ENCODE measurements around the gene NAA40.

Gene NAA40

DNA sequence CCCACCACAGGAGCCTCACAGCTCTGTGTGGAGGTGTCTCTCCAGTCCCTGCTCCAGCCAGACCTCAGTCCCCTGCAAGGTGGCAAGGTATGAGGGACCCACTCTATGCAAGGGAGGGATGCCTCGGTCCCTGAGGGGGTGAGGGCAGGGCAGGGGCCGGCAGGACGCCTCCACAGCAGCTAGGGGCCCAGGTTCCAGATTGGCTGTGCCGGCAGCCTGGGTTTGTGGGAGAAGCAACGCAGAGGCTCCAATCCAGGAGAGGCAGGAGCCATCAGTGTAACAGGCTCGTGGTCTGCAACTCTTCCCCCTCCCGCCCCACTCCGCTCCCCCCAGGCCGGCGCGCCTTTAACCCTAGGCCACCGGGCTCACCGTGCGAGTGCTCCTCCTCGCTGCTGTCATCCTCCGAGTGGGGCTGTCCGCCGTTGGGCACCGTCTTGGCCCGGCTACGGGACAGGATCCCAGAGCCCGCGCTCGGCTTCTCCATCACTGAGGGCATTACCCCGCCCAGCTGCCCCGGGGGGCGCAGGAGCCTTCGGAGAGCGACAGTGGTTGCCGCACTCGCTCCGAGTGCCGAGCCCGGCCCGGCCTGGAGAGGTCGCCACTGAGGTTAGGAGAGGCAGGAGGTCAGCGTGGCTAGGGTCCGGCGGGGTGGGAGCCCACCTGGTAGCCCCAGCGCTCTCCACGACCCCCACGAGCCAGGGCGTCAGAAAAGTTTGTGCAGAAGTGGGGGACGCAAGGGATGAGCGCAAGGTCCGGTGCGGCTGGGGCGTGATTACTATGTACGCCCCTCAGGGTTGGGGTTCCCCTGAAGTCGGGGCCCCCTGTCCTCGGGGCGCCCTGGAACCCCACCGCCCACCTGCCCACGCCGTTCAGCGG is 22.6 kb upstream of the NAA40 start:
- H3K4me3 ChIP-seq (replicated peaks; ENCODE audit: insufficient read depth, low read length) = peak overlapping the region; percentile 42
- peak in 1 of 2 experiments; percentile 32 for DNase-seq (ENCODE audit: low read depth in 1 of 2, low spot score in 1 of 2)
- H3K27me3 ChIP-seq (ENCODE audit: insufficient read depth, poor library complexity, severe bottlenecking) = peaks cover 21% of the 10 kb centered on the region
- TF ChIP-seq, protein P1, sequence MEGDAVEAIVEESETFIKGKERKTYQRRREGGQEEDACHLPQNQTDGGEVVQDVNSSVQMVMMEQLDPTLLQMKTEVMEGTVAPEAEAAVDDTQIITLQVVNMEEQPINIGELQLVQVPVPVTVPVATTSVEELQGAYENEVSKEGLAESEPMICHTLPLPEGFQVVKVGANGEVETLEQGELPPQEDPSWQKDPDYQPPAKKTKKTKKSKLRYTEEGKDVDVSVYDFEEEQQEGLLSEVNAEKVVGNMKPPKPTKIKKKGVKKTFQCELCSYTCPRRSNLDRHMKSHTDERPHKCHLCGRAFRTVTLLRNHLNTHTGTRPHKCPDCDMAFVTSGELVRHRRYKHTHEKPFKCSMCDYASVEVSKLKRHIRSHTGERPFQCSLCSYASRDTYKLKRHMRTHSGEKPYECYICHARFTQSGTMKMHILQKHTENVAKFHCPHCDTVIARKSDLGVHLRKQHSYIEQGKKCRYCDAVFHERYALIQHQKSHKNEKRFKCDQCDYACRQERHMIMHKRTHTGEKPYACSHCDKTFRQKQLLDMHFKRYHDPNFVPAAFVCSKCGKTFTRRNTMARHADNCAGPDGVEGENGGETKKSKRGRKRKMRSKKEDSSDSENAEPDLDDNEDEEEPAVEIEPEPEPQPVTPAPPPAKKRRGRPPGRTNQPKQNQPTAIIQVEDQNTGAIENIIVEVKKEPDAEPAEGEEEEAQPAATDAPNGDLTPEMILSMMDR (IDR thresholded peaks at IDR 0.05; ENCODE audit: insufficient read depth, low read length) = peak; percentile 35
- TF ChIP-seq, protein P2, sequence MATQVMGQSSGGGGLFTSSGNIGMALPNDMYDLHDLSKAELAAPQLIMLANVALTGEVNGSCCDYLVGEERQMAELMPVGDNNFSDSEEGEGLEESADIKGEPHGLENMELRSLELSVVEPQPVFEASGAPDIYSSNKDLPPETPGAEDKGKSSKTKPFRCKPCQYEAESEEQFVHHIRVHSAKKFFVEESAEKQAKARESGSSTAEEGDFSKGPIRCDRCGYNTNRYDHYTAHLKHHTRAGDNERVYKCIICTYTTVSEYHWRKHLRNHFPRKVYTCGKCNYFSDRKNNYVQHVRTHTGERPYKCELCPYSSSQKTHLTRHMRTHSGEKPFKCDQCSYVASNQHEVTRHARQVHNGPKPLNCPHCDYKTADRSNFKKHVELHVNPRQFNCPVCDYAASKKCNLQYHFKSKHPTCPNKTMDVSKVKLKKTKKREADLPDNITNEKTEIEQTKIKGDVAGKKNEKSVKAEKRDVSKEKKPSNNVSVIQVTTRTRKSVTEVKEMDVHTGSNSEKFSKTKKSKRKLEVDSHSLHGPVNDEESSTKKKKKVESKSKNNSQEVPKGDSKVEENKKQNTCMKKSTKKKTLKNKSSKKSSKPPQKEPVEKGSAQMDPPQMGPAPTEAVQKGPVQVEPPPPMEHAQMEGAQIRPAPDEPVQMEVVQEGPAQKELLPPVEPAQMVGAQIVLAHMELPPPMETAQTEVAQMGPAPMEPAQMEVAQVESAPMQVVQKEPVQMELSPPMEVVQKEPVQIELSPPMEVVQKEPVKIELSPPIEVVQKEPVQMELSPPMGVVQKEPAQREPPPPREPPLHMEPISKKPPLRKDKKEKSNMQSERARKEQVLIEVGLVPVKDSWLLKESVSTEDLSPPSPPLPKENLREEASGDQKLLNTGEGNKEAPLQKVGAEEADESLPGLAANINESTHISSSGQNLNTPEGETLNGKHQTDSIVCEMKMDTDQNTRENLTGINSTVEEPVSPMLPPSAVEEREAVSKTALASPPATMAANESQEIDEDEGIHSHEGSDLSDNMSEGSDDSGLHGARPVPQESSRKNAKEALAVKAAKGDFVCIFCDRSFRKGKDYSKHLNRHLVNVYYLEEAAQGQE (IDR thresholded peaks at IDR 0.05; ENCODE audit: insufficient replicate concordance, low read depth) = no peak
- no peak overlapping the region for H3K27ac ChIP-seq (replicated peaks)

DNA sequence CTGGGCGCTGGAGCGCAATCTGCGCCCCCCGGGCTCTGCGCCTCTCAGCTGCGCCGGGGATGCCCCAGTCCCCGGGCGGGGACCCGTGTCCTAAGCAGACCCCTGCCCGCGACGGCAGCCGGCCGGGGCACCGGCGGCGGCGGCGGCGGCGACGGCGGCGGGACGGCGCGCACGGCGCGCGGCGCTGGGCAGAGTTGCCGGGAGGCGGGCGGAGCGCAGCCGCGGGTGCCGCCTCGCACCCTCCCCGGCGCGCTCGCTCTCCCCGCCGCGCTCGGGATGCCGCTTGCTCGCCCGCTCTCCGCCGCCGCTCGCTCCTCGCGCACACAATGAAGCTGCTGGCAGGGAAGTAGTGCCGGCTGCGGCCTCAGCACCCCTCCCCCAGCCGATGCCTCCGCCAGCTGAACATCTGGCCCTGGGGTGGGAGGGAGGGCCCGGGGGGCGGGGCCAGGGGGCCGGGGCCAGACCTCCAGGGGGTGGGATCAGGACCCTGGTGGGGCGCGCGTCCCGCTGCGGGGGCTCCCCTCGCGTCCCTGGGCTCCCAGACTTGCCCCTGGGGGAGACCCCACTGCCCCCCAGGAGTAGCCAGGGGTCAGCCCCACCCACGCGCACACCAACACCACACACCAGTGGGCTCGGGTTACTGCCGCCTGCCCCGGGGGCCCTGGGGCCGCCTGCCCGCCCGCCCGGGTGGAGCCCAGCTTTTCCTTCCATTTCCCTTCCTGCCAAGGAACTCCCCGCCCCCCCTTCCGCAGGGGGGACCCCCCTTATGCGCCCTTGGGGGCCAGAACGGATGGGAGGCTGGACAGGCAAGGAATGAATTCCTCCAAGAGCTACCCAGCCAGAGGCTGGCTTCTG is 21.7 kb upstream of the NAA40 start, which contains the start of gene RCOR2:
RCOR2 (minus strand) TSS at position 328 of the 855 bp plus-strand sequence. CDS start 708 bp downstream, outside the sequence.
- DNase-seq (ENCODE audit: low read depth in 1 of 2, low spot score in 1 of 2) = peak; percentile 67 to 76
- TF ChIP-seq, protein P2 (IDR thresholded peaks at IDR 0.05; ENCODE audit: insufficient replicate concordance, low read depth) = no peak
- no peak for TF ChIP-seq GABPA (IDR thresholded peaks at IDR 0.05; ENCODE audit: low read depth)
- TF ChIP-seq SPI1 (IDR thresholded peaks at IDR 0.05; ENCODE audit: borderline replicate concordance, low read depth) = no peak
- TF ChIP-seq POLR2AphosphoS5 (IDR thresholded peaks at IDR 0.05; ENCODE audit: low read depth) = no peak
- TF ChIP-seq, protein P1 (IDR thresholded peaks at IDR 0.05; ENCODE audit: insufficient read depth, low read length) = no peak
- Histone ChIP-seq H3K27me3 (ENCODE audit: insufficient read depth, poor library complexity, severe bottlenecking) (peaks cover 21% of the 10 kb centered on the region), H3K4me3 (replicated peaks; ENCODE audit: insufficient read depth, low read length) (peak within 1 kb of the TSS; percentile 42), H3K27ac (replicated peaks) (no peak within 1 kb of the TSS)

DNA sequence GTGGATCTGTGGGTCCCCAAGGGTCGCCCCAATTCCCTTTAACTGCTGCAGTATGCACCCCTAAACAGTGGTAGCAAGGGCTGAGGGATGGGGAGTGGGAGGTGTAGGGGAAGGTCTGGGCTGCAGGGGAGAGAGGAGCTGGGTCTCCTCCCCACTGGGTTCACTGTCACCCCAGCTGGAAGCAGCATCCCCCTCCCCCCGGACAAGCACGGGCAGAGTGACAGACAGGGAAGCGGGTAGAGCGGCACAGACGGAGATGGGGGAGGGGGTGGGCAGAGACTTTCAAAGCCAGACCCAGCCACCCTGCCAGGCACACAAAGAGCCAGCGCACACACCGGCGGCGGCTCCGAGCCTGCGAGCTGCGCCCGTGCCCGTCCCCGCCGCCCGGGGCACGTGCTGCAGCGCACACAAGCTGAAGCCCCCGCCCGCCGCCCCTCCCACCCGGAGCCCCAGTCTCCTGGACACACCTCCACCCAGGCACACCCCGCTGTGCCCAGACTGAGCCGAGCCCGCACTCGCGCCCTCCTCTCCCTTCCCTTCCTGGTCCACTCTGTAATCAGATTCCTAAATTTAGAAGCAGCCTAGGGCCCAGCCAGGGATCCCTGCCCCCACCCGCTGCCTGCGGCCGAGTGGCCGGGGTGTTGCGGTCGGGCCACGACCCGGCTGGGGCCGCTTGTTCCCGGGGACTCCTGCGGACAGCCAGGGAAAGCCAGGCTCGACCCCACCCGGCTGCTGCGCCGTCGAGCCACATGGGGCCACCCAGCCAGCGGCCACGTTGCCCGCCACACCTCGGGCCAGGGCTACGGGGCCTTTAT is 20.9 kb upstream of the NAA40 start:
- TF ChIP-seq POLR2AphosphoS5 (IDR thresholded peaks at IDR 0.05; ENCODE audit: low read depth) = no peak
- TF ChIP-seq, protein P1 (IDR thresholded peaks at IDR 0.05; ENCODE audit: insufficient read depth, low read length) = no peak
- no peak overlapping the region for H3K27ac ChIP-seq (replicated peaks)
- H3K27me3 ChIP-seq (ENCODE audit: insufficient read depth, poor library complexity, severe bottlenecking) = peaks cover 21% of the 10 kb centered on the region
- peak overlapping the region; percentile 29 for H3K4me3 ChIP-seq (replicated peaks; ENCODE audit: insufficient read depth, low read length)
- DNase-seq (ENCODE audit: low read depth in 1 of 2, low spot score in 1 of 2) = peak; percentile 38 to 45

Measured in HL-60 (cell line).